Activated CD4-positive, CD25-positive, alpha-beta regulatory T cell treated with anti-CD3 and anti-CD28 coated beads, Interleukin-2, amount 50 U/mL, for 24 hours (primary cell): ENCODE measurements around the gene ZNF429.
"Not testable (repeated sequence)": the region's sequence is repeated elsewhere in the genome, so short reads cannot be mapped to it uniquely, and the experiment has no call there.

ENCODE experiments used
- ATAC-seq, 2 donors: fragments of 150-1000 bp; cut with Tn5 transposase; one replicate each; pipeline ENCODE4 v1.10.0; 2021; ENCODE audit warnings: mild to moderate bottlenecking in 1 of 2, moderate library complexity in 1 of 2

ZNF429 gene

GRCh38 chr19:21593502-21593901 lies 88.1 kb downstream of the ZNF429 start:
- ATAC-seq = no peak

- ATAC-seq = no peak
Observed at GRCh38 chr19:21593934-21594820, 88.8 kb downstream of the ZNF429 start.

- no peak for ATAC-seq
Observed at GRCh38 chr19:21595185-21595584, 89.8 kb downstream of the ZNF429 start.

- ATAC-seq = no peak
Observed at GRCh38 chr19:21602082-21602658, 96.8 kb downstream of the ZNF429 start.

- not testable (repeated sequence) for ATAC-seq
Observed at GRCh38 chr19:21602659-21603430, 97.4 kb downstream of the ZNF429 start.

GRCh38 chr19:21603431-21604231 lies 98.2 kb downstream of the ZNF429 start:
- no peak for ATAC-seq

GRCh38 chr19:21604351-21604926 lies 99.0 kb downstream of the ZNF429 start:
- ATAC-seq = peak in 1 of 2 donors; percentile 46
